SK-N-SH treated with all-trans-retinoic acid at 6 μM for 48 hours (cell line): ENCODE data around the gene DOCK2.
"Not testable (repeated sequence)": the region's sequence is repeated elsewhere in the genome, so short reads cannot be mapped to it uniquely, and the experiment has no call there.

Experiments used
- GLIS3 ChIP-seq: fragments of 250-450 bp; sonication (Bioruptor Pico); IDR thresholded peaks from 2 replicates; pipeline ENCODE4 v1.5.0; 2020; ENCODE audit warnings: mild to moderate bottlenecking, moderate library complexity
- PPARA ChIP-seq: fragments of 250-450 bp; sonication (Bioruptor Pico); IDR thresholded peaks from 2 replicates; pipeline ENCODE4 v1.5.0; 2020; ENCODE audit warnings: mild to moderate bottlenecking, borderline replicate concordance
- RARB ChIP-seq: fragments of 250-450 bp; sonication (Bioruptor Pico); IDR thresholded peaks from 2 replicates; pipeline ENCODE4 v1.8.0; 2021; ENCODE audit warnings: mild to moderate bottlenecking, moderate library complexity
- TOX ChIP-seq: fragments of 250-450 bp; sonication (Bioruptor Pico); IDR thresholded peaks from 2 replicates; pipeline ENCODE4 v1.8.0; 2021; ENCODE audit warnings: mild to moderate bottlenecking, moderate library complexity, borderline replicate concordance
- ZC3H10 ChIP-seq: fragments of 250-450 bp; sonication (Bioruptor Pico); IDR thresholded peaks from 2 replicates; pipeline ENCODE4 v1.5.1; 2021; ENCODE audit warnings: mild to moderate bottlenecking, moderate library complexity
- ZFP30 ChIP-seq: fragments of 450-650 bp; formaldehyde crosslinking; IDR thresholded peaks from 2 replicates; pipeline ENCODE4 v1.5.0; 2022; ENCODE audit warnings: mild to moderate bottlenecking, moderate library complexity
- ZNF8 ChIP-seq: fragments of 450-650 bp; formaldehyde crosslinking; IDR thresholded peaks from 2 replicates; pipeline ENCODE4 v1.5.0; 2020; ENCODE audit warnings: mild to moderate bottlenecking, moderate library complexity
- TF ChIP-seq, protein P1 (sequence below): fragments of 250-450 bp; sonication (Bioruptor Pico); IDR thresholded peaks from 2 replicates; pipeline ENCODE4 v1.8.0; 2020; ENCODE audit warnings: mild to moderate bottlenecking, moderate library complexity, borderline replicate concordance
- TF ChIP-seq, protein P2 (sequence below): fragments of 250-450 bp; sonication (Bioruptor Pico); IDR thresholded peaks from 2 replicates; pipeline ENCODE4 v1.8.0; 2021; ENCODE audit warnings: low read depth, mild to moderate bottlenecking, moderate library complexity, borderline replicate concordance

DNA sequence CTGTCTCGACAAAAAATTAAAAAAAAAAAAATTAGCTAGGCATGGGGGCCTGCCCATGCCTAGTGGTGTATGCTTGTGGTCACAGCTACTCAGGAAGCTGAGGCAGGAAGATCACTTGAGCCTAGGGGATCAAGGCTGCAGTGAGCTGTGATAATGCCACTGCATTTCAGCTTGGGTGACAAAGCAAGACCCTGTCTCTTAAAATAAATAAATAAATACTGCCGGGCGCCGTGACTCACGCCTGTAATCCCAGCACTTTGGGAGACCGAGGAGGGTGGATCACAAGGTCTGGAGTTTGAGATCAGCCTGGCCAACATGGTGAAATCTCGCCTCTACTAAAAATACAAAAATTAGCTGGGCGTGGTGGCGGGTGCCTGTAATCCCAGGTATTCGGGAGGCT is 115.5 kb downstream of the DOCK2 start:
- not testable (repeated sequence) for TF ChIP-seq RARB; ZFP30 (CRISPR knock-in tag); GLIS3 (CRISPR knock-in tag); PPARA (CRISPR knock-in tag); TOX (CRISPR knock-in tag); ZC3H10 (CRISPR knock-in tag); ZNF8 (CRISPR knock-in tag)
- TF ChIP-seq, protein P1, sequence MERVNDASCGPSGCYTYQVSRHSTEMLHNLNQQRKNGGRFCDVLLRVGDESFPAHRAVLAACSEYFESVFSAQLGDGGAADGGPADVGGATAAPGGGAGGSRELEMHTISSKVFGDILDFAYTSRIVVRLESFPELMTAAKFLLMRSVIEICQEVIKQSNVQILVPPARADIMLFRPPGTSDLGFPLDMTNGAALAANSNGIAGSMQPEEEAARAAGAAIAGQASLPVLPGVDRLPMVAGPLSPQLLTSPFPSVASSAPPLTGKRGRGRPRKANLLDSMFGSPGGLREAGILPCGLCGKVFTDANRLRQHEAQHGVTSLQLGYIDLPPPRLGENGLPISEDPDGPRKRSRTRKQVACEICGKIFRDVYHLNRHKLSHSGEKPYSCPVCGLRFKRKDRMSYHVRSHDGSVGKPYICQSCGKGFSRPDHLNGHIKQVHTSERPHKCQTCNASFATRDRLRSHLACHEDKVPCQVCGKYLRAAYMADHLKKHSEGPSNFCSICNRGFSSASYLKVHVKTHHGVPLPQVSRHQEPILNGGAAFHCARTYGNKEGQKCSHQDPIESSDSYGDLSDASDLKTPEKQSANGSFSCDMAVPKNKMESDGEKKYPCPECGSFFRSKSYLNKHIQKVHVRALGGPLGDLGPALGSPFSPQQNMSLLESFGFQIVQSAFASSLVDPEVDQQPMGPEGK (CRISPR knock-in tag), result not testable (repeated sequence)
- TF ChIP-seq, protein P2, sequence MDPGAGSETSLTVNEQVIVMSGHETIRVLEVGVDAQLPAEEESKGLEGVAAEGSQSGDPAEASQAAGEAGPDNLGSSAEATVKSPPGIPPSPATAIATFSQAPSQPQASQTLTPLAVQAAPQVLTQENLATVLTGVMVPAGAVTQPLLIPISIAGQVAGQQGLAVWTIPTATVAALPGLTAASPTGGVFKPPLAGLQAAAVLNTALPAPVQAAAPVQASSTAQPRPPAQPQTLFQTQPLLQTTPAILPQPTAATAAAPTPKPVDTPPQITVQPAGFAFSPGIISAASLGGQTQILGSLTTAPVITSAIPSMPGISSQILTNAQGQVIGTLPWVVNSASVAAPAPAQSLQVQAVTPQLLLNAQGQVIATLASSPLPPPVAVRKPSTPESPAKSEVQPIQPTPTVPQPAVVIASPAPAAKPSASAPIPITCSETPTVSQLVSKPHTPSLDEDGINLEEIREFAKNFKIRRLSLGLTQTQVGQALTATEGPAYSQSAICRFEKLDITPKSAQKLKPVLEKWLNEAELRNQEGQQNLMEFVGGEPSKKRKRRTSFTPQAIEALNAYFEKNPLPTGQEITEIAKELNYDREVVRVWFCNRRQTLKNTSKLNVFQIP (CRISPR knock-in tag), result not testable (repeated sequence)
